ENCODE measurements around the gene TRIM46. TPM values are rescaled to one million over a fixed set of nuclear protein-coding genes. Genes with fewer than 3 reads are reported as not detected.
A peak's percentile ranks its signal among the peaks of the same experiment; 100 is the strongest.

The TRIM46 gene
- total and polyA plus RNA-seq, 9 of the 15 experiments (the other 6 are each of a cell fraction or from before 2014, with no cell fraction given) = 0.05 to 0.60 (median 0.16) TPM; not detected in 3

DNA sequence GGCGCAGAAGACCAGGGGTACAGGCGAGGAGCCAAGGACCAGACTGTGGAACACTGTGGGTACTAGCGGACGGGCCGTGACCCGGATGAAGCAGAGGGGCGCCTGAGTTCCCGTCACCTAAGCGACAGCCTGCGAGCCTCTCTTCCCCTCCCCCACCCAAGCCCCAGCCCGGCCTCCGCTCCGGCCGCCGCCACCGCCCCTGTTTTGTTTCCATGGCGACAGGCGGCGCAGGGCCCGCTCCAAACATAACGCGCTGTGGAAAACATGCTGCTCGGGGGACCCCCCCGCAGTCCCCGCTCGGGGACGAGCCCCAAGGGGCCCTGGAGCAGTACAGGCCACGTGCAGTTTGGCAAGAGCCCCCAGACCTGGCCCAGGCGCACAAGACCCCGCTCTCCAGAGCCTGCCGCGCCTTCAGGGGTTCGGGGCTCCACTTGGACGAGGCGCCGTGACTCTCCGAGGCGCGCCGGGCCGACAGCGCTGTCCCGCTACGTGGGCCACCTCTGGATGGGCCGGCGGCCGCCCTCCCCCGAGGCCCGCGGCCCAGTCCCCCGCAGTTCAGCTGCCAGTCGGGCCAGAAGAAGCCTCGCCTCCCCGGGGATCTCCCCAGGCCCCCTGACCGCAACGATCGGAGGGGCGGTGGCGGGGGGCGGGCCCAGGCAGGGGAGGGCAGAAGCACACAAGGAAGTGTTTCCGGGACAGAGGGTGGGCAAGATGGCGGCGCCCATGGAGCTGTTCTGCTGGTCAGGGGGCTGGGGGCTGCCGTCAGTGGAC, 35.1 kb downstream of the TRIM46 start, which contains the start of gene MTX1 (continued):
- peak; percentile 65; the same call in 1 of the 2 replicates for TF ChIP-seq NR1H2 (CRISPR knock-in tag; IDR thresholded peaks at IDR 0.05)
- TF ChIP-seq RBFOX2 (IDR thresholded peaks at IDR 0.05; ENCODE audit: low read depth, low read length) = peak; percentile 90
- TF ChIP-seq TBP (optimal IDR thresholded peaks at IDR 0.05; ENCODE audit: low read depth, low read length) = peak; percentile 74
- TF ChIP-seq JUND (IDR thresholded peaks at IDR 0.05; ENCODE audit: borderline replicate concordance, low read depth, low read length) = peak; percentile 26; the same call in 1 of the 2 replicates
- TF ChIP-seq JUND (tag; IDR thresholded peaks at IDR 0.05; ENCODE audit: borderline replicate concordance, low read depth, low read length) = no peak
- peak; percentile 76 for TF ChIP-seq POLR2A (conservative IDR thresholded peaks at IDR 0.05)
- TF ChIP-seq, protein P1, sequence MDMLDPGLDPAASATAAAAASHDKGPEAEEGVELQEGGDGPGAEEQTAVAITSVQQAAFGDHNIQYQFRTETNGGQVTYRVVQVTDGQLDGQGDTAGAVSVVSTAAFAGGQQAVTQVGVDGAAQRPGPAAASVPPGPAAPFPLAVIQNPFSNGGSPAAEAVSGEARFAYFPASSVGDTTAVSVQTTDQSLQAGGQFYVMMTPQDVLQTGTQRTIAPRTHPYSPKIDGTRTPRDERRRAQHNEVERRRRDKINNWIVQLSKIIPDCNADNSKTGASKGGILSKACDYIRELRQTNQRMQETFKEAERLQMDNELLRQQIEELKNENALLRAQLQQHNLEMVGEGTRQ (CRISPR knock-in tag; IDR thresholded peaks at IDR 0.05) = no peak
- no peak for TF ChIP-seq ZNF583 (CRISPR knock-in tag; IDR thresholded peaks at IDR 0.05)
- TF ChIP-seq NFIX (CRISPR knock-in tag; IDR thresholded peaks at IDR 0.05; ENCODE audit: low read depth) = no peak
- TF ChIP-seq HDAC2 (IDR thresholded peaks at IDR 0.05) = peak; percentile 76
- peak; percentile 95 for TF ChIP-seq MTA1 (IDR thresholded peaks at IDR 0.05; ENCODE audit: borderline replicate concordance)
- TF ChIP-seq KLF6 (CRISPR knock-in tag; IDR thresholded peaks at IDR 0.05; ENCODE audit: borderline replicate concordance) = no peak
- peak; percentile 74 to 87 for TF ChIP-seq SIN3A (IDR thresholded peaks at IDR 0.05; ENCODE audit: borderline replicate concordance in 2 of 2, control insufficient read depth in 1 of 2, low read depth in 2 of 2, low read length in 2 of 2)
- no peak for TF ChIP-seq CCAR2 (IDR thresholded peaks at IDR 0.05; ENCODE audit: low read depth, low read length)
- TF ChIP-seq ZFX (CRISPR knock-in tag; IDR thresholded peaks at IDR 0.05) = peak; percentile 99
- TF ChIP-seq ZNF121 (CRISPR knock-in tag; conservative IDR thresholded peaks at IDR 0.05) = no peak
- TF ChIP-seq KAT8 (IDR thresholded peaks at IDR 0.05; ENCODE audit: low read depth) = no peak
- TF ChIP-seq NBN (IDR thresholded peaks at IDR 0.05; ENCODE audit: low read depth) = 0 out of 2 replicates have a peak, but pooled peaks have one; percentile 21
- no peak for TF ChIP-seq SRSF7 (optimal IDR thresholded peaks at IDR 0.05; ENCODE audit: low read depth, low read length)
- TF ChIP-seq ZNF24 (IDR thresholded peaks at IDR 0.05) = no peak
- TF ChIP-seq, protein P2, sequence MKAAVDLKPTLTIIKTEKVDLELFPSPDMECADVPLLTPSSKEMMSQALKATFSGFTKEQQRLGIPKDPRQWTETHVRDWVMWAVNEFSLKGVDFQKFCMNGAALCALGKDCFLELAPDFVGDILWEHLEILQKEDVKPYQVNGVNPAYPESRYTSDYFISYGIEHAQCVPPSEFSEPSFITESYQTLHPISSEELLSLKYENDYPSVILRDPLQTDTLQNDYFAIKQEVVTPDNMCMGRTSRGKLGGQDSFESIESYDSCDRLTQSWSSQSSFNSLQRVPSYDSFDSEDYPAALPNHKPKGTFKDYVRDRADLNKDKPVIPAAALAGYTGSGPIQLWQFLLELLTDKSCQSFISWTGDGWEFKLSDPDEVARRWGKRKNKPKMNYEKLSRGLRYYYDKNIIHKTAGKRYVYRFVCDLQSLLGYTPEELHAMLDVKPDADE (conservative IDR thresholded peaks at IDR 0.05; ENCODE audit: control insufficient read depth, low read depth, low read length) = peak; percentile 75
- TF ChIP-seq ZNF165 (CRISPR knock-in tag; IDR thresholded peaks at IDR 0.05; ENCODE audit: borderline replicate concordance) = no peak
- TF ChIP-seq, protein P3, sequence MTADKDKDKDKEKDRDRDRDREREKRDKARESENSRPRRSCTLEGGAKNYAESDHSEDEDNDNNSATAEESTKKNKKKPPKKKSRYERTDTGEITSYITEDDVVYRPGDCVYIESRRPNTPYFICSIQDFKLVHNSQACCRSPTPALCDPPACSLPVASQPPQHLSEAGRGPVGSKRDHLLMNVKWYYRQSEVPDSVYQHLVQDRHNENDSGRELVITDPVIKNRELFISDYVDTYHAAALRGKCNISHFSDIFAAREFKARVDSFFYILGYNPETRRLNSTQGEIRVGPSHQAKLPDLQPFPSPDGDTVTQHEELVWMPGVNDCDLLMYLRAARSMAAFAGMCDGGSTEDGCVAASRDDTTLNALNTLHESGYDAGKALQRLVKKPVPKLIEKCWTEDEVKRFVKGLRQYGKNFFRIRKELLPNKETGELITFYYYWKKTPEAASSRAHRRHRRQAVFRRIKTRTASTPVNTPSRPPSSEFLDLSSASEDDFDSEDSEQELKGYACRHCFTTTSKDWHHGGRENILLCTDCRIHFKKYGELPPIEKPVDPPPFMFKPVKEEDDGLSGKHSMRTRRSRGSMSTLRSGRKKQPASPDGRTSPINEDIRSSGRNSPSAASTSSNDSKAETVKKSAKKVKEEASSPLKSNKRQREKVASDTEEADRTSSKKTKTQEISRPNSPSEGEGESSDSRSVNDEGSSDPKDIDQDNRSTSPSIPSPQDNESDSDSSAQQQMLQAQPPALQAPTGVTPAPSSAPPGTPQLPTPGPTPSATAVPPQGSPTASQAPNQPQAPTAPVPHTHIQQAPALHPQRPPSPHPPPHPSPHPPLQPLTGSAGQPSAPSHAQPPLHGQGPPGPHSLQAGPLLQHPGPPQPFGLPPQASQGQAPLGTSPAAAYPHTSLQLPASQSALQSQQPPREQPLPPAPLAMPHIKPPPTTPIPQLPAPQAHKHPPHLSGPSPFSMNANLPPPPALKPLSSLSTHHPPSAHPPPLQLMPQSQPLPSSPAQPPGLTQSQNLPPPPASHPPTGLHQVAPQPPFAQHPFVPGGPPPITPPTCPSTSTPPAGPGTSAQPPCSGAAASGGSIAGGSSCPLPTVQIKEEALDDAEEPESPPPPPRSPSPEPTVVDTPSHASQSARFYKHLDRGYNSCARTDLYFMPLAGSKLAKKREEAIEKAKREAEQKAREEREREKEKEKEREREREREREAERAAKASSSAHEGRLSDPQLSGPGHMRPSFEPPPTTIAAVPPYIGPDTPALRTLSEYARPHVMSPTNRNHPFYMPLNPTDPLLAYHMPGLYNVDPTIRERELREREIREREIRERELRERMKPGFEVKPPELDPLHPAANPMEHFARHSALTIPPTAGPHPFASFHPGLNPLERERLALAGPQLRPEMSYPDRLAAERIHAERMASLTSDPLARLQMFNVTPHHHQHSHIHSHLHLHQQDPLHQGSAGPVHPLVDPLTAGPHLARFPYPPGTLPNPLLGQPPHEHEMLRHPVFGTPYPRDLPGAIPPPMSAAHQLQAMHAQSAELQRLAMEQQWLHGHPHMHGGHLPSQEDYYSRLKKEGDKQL (CRISPR knock-in tag; IDR thresholded peaks at IDR 0.05; ENCODE audit: borderline replicate concordance) = no peak
